GM19239 (cell line): ENCODE measurements around the gene ZCWPW1.
"Not testable (repeated sequence)": the region's sequence is repeated elsewhere in the genome, so short reads cannot be mapped to it uniquely, and the experiment has no call there.

Source experiments
- DNase-seq: peaks from one replicate; pipeline ENCODE4 v3.0.0; 2011; ENCODE audit warnings: low spot score; ENCODE audit not compliant: insufficient read length
- FAIRE-seq: peaks from 2 replicates; lab custom pipeline; 2011; peaks lifted over from hg19 to GRCh38; lab: Jason Lieb, UNC

Gene ZCWPW1

GRCh38 chr7:100457033-100457432 is 28.5 kb upstream of the ZCWPW1 start:
- DNase-seq (no peak), FAIRE-seq (no peak)

- FAIRE-seq (no peak), DNase-seq (no peak)
Observed at GRCh38 chr7:100456562-100456961, 28.1 kb upstream of the ZCWPW1 start.

GRCh38 chr7:100455206-100455605 is 26.7 kb upstream of the ZCWPW1 start:
- DNase-seq: no peak
- no peak for FAIRE-seq

GRCh38 chr7:100453854-100454253 is 25.4 kb upstream of the ZCWPW1 start:
- not testable (repeated sequence) for DNase-seq, FAIRE-seq

- no peak for DNase-seq
- no peak for FAIRE-seq
Observed at GRCh38 chr7:100452513-100452912, 24.0 kb upstream of the ZCWPW1 start.

GRCh38 chr7:100449190-100449795 is 20.8 kb upstream of the ZCWPW1 start:
- DNase-seq (no peak), FAIRE-seq (no peak)

GRCh38 chr7:100447363-100447762 is 18.9 kb upstream of the ZCWPW1 start:
- FAIRE-seq, DNase-seq: not testable (repeated sequence)

- DNase-seq (no peak), FAIRE-seq (no peak)
Observed at GRCh38 chr7:100446040-100446439, 17.5 kb upstream of the ZCWPW1 start.

- DNase-seq (no peak), FAIRE-seq (no peak)
Observed at GRCh38 chr7:100444311-100445278, 16.1 kb upstream of the ZCWPW1 start.

GRCh38 chr7:100443096-100443840 is 14.8 kb upstream of the ZCWPW1 start:
- FAIRE-seq (no peak), DNase-seq (no peak)

GRCh38 chr7:100441641-100442535 is 13.4 kb upstream of the ZCWPW1 start:
- DNase-seq (no peak), FAIRE-seq (no peak)

GRCh38 chr7:100439244-100439643 is 10.7 kb upstream of the ZCWPW1 start:
- DNase-seq, FAIRE-seq: not testable (repeated sequence)

GRCh38 chr7:100438731-100439130 is 10.2 kb upstream of the ZCWPW1 start:
- DNase-seq, FAIRE-seq: not testable (repeated sequence)

GRCh38 chr7:100438172-100438571 is 9.7 kb upstream of the ZCWPW1 start:
- no peak for DNase-seq
- FAIRE-seq: no peak

GRCh38 chr7:100437150-100438100 is 8.9 kb upstream of the ZCWPW1 start:
- DNase-seq (no peak), FAIRE-seq (no peak)

GRCh38 chr7:100435401-100436304 is 7.2 kb upstream of the ZCWPW1 start:
- FAIRE-seq (no peak), DNase-seq (no peak)

- DNase-seq (no peak), FAIRE-seq (no peak)
Observed at GRCh38 chr7:100434297-100435144, 6.0 kb upstream of the ZCWPW1 start.
